ENCODE data around the gene CPNE4.
A peak's percentile ranks its signal among the peaks of the same experiment; 100 is the strongest.

Gene CPNE4

DNA sequence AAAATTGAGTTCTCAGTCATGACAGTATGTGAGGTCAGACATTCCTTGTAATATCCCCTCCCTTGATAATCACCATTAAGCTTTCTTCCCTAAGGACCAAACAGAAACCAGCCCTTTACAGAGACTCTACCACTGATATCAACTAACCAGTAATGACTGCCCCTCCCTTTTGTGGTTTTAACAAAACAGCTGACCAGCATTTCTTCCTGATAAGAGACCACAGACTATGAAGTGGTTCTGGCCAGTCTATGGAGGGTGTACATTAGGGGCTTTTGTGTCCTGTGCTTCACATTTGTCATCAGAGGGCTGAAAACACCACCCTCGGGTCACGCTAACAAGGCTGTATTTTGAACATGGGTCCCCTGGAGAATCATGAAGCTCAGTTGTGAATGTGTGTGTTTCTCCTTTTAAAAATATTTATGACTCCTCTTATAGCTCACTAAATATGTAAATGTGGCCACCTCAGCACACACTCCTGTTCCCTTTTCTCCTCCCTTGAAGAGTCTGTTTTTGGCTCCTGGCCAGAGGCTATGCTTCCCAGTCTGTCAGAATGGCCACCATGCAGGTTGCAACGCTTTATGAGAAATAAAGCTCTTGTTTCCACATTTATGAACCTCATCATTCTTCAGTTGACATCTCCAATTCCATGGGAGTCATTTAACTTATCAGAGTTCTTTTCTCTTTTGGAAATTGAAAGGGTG, 239.3 kb downstream of the CPNE4 start:
- DNase-seq = no peak

DNA sequence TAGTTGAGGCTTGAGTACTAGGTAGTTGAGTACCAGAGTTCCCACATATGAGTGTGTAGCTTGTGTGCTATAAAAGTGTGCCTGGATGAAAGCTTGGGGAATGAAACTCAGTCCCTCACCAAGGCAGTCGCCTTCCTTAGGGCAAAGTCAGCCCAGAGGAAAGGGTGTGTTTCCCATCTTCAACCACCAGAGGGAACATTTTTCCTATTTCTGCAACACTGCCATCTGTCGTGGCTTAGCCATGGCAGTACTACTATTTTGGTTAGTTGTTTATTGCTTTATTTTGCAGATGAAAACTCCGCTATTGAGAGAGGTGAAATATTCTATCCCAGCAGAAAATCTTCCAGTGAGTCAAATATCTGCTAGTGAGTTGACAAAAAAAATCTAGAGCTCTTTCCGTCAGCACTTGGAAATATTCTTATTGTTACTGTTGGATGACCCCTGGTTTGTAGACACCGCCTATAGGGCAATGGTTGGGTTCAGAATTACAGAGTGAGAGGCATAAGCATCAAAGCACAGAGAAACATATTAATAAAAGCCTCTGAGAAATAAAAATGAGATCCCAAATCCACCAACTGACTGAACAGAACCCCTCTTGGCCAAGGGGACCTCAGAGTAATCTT, 239.9 kb downstream of the CPNE4 start:
- no peak for DNase-seq

DNA sequence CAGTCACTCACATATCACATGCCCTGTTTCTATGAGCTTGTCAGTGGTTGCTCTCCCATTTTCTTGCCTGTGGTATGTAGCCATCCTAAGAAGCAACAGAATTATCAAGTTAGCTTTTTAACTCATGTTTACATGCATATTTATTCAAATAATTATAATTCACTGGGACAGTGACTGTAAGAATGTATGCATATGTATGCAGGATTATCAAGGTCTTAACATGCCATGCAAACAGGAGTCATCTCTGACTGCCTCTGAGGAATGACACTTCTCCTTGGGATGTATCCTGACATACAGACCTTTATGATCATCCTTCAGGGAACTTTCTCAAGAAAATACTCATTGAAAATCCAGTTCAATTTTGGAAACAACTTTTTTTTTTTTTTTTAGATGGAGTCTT, 240.9 kb downstream of the CPNE4 start:
- DNase-seq = no peak

DNA sequence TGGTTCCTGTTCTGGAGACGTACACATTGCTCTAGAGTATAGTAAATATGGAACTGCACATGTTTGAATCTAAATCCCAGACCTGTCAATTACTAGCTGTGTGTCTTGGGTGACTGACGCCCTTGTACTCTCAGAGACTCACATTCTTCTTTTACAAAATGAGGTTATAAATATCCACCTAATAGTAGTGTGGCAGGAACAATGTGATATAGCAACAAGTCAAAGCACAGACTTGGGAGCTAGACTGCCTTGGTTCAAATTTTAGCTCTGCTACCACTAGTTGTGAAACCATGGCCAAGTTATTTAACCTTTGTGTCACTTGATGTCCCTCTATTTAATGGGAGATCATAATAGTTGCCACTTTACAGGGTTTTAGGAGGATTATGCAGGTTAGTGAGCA, 245.6 kb downstream of the CPNE4 start:
- no peak for DNase-seq

DNA sequence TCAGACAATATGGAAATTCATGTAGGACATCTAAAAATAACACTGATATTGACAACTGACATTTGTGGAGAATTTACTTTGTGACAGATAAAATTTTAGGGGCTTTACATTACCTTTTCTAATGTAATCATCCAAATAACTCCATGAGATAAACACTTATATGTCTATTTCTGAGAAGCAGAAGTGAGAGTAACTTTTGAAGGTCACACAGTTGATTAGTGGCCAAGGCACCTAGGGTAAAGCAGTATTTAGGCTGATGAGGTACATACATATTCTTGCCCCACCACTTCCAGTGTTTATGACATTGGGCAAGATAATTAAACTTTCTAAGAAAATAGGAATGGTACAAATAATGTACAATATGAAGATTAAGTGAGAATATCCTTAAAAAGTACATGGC, 248.4 kb downstream of the CPNE4 start:
- DNase-seq = no peak

DNA sequence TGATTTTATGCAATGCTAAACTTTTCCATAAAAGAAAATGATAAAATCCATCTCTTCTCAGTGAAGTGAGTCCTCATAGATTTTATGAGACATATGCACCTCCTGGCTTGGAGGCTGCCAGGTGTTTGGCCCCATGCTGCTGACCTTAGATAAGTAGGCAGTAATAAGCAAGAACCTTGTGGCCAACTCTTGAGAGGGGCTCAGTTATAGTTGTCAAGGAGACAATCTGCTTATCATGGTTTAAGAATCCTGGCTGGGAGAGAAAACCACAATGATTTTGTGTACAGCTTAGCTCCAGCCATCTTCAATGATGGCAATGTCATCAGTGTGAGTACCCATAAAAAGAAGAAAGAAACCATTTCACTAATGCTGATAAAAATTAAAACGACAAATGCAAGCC, 252.1 kb downstream of the CPNE4 start:
- DNase-seq = no peak

DNA sequence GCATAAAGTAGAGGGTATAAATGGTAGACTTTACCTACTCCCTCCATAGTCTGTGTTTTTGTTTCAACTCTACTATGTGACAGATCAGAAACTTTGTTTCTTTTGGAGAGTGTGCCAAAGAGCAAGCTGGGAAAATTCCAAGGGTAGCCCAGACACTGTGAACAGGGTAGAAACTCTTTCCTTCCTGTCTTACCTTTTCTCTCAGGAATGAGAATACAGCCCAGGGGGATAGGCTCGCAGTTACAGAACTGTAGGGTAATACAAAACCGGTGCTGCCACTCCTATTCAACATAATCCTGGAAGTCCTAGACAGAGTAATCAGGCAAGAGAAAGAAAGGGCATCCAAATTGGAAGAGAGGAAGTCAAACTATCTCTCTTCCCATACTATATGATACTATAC, 256.3 kb downstream of the CPNE4 start:
- DNase-seq = no peak

DNA sequence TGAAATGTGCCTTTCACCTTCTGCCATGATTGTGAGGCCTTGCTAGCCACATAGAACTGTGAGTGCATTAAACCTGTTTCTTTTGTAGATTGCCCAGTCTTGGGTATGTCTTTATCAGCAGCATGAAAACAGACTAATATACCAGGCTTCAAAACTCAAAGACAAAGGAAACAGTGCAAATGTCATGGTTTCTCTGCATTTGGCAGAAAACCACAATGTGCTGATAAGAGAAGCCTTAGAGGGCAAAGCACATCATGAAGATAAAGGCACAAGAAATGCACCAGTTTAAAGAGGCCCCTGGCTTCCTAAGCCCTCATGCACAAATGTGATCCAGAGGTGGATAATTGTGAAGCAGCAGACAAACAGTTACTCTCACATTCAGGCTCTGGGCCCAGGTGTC, 259.2 kb downstream of the CPNE4 start:
- no peak for DNase-seq

DNA sequence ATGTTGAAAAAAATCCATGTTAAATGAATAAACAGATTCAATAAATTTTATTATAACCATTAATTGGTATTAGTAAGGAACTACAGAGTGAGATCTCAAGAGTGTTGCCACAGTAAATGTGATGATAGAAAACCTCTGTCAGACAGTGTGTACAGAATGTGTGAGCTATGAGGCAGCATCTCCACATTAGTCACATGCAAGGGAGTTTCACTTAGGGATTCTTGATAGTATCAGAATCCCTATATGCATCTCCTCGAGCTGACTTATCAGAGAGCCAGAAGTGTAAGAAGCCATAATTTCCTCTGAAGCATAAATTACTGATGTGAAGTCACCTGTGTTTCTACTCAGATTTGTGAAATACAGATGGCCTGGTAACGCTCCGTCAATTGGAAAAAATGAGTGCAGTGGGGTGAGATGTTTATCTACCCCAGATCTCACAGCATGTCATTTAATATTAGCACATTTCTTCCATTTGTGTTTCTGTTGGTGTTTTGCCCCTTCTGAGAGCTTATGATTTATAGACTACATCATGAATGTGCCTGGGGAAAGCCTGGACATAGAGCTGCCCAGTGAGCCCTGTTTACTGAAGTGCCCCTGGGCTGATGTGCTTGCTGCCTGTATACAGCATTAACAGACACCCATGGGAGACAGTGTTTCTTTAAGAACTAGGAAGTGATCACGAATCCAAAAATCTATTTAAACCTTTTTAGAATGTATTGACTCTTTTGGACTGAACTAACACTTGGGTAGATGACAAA, 262.4 kb downstream of the CPNE4 start:
- DNase-seq = peak; percentile 16

DNA sequence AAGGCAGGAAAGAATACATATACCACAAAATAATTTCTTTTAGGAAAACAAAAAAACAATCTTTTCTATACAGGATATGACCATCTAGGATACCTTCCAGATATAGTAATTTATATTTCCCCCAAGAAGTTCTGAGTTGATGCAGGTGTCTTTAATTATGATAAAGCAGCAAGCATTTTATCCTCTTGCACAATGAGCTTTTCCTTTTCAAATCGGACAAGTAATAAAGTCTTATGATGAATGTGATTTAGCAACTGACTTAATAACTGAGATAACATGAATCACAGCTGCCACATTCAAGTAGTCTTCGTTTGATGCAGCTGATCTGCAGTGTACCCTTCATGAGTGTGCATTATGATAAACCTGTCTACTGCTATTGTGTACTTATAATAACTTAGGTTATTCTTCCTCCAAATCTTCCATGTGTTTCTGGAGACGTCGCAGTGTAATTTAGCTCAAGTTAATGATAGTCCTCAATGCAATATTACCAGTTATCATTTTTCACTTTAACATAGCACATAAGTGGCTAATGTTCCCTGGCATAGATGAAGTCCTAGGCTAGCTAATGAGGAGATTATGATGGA, 271.7 kb downstream of the CPNE4 start:
- peak; percentile 43 for DNase-seq

DNA sequence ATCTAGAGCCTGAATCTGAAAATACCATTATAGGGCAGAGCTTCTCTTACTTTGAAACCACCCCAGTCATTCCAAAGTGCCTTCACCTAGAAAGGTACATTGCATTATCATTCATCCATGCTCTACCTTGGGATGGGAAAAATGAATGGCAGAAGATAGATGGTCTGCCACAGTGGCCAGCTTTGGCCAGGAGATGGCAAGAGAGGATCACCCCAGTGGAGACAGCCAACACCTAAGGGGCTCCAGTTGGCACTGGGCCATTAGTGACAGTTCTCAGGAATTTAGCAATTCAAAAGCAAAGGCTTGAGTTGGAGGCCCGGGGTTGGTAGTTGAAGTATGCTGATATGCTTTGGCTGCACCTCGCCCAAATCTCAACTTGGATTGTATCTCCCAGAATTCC, 278.4 kb downstream of the CPNE4 start:
- DNase-seq = no peak

DNA sequence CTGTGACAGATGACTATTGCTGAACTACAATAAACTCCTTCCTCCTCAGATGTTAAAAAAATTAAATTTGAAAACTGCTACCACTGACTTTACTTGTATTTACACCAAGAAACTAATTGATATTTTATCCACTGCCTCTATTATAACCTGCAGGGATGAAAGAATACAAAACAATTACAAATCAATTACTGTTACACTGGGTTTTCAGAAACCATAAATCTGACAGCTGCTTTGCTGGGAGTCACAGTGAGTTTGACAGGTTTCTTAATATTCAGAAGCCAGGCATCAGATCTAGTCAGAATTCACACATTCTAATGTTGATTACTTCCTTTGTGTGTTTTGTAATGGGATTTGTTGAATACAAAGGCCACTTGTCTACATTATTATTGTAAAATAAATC, 279.4 kb downstream of the CPNE4 start:
- peak; percentile 64 for DNase-seq

DNA sequence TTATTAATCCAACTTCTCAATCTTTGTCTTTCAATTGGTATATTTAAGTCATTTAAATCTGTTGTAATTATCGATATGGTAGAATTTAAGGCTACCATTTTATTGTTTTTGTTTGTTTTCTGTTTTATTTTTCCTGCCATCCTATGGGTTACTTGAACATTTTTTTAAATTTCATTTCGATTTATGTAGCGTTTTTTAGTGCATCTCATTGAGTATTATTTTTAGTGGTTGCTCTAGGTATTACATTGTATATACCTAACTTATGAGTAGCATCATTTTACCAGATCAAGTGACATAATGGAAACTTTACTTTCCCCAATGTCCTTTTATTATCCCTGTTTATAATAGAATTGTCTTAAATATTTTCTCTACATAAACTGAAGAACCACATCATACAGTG, 284.6 kb downstream of the CPNE4 start:
- DNase-seq = no peak

DNA sequence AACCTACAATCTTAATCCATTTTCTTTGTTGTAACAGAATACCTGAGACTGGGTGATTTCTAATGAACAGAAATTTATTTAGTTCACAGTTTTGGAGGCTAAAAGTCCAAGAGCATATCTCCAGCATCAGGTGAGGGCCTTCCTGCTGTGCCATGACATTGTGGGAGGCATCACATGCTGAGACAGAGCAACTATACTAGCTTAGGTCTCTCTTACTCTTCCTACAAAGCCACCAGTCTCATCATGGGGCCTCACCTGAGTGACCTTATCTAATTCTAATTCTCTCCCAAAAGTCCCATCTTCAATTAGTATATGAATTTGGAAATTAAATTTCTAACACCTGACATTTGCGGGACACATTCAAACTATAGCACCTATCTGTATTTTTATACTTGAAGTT, 285.0 kb downstream of the CPNE4 start:
- DNase-seq = no peak

DNA sequence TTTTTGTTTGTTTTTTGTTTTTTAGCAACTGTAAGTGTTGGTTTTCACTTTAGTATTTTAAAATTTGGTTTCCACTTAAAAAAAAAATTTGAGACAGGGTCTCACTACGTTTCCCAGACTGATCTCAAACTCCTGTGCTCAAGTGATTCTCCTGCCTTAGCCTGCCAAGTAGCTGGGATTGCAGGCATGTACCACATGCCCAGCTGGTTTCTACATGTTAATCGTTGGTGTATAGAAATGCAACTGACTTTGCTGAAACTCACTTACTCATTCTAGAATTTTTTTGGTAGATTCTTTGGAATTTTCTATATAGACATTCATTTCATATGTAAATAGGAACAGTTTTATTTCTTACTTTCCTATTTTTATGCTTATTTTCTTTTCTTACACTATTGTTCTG, 287.3 kb downstream of the CPNE4 start:
- DNase-seq = no peak

DNA sequence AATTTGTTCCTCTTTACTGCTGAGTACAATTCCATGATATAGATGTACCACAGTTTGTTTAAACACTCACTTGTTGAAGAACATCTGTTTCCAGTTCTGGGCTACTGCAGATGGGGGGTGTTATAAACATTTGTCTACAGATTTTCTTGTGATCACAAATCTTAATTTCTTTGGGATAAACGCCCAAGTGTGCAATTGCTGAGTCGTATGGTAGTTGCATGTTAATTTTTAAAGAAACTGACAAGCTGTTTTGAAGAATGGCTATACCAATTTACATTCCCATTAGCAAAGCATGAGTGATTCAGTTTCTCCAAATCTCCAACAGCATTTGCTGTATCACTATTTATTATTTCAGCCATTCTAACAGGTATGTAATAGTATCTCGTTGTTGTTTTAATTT, 290.0 kb downstream of the CPNE4 start:
- DNase-seq = no peak

DNA sequence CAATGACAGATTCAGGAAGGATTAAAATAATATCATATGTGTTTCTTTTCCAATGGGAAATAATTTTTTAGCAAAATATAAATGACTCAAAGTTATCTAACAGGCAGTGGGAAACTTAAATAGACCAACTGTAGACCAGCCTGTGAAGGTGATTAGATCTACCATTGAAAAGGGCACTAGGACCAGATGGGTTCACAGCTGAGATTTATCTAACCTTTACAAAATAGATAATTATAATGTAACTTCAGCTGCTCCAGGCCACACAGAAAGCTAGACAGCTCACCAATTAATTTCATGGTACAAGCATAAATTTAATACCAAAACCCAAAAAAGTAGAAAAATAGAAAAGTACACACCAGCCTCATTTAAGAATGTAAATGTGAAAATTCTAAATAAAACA, 291.7 kb downstream of the CPNE4 start:
- no peak for DNase-seq

DNA sequence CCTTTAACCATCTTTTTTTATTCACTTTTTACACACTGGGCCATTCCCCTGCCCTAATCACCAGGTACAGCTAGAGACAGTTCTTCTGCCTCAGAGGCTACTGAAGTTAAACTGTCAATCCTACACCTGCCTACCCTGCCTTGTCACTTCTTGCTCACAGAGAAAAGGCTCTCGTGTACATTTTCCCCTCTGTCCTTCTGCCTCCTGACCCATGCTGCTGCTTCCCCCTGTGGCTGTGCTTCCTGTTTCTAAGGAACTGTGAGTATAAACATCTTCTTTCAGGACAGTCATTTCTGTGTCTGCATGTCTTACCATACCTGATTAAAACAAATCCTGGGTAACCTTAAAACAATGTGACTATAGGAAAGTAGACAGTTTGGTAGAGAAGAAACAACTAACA, 295.6 kb downstream of the CPNE4 start:
- no peak for DNase-seq

DNA sequence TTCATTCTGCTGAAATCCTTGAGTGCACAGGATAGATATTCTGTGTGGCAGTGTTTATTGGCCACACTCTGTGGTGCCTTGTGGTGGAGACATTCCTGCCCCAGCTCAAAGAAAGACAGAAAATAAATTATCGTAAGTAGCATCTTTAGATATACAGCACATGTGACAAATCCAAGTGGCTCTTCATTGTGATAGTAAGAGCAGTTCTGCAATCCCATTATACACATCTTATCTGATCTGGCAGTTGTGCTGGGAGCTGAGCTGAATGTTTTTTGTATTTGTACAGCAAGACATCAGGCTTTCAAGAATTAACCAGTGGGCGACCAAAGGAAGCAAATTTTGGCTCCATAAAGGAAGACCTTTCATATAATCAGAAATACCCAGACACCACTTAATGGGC, 296.7 kb downstream of the CPNE4 start:
- DNase-seq = no peak

DNA sequence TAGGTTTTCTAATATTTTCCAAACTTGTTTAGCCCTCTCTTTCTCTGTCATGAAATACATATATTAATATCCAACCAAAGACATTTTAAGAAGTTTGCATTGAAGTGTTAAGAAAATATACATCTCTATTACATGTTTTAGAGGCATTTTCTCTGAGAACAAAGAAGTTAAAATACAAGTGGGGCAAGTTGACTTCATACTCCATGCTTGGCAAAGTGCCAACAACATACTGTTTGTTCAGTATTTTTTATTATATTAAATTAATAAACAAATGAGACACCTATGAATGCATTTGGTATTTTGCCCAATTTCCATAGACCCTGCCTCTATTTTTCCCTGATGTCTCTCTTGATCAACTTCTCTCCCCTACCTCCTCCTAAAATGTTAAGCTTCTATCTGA, 299.3 kb downstream of the CPNE4 start:
- no peak for DNase-seq

DNA sequence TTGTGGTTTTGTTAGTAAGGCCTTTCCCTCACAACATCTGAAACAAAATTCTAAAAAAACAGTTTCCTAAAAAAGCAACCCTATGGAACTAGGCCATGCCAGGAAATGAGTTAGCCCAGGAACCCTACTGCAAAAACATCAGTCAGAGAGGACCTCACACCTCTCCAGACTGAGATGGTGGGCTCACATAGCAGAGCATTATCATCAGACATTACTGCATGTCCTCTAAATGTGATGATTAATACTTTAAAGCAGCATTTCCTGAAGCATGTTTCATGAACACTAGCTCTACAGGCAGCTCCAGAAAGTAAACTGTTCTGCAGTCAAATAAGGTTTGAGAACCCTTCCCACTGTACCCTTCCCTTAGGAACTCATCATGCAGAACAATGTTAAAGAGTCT, 299.7 kb downstream of the CPNE4 start:
- DNase-seq = no peak

DNA sequence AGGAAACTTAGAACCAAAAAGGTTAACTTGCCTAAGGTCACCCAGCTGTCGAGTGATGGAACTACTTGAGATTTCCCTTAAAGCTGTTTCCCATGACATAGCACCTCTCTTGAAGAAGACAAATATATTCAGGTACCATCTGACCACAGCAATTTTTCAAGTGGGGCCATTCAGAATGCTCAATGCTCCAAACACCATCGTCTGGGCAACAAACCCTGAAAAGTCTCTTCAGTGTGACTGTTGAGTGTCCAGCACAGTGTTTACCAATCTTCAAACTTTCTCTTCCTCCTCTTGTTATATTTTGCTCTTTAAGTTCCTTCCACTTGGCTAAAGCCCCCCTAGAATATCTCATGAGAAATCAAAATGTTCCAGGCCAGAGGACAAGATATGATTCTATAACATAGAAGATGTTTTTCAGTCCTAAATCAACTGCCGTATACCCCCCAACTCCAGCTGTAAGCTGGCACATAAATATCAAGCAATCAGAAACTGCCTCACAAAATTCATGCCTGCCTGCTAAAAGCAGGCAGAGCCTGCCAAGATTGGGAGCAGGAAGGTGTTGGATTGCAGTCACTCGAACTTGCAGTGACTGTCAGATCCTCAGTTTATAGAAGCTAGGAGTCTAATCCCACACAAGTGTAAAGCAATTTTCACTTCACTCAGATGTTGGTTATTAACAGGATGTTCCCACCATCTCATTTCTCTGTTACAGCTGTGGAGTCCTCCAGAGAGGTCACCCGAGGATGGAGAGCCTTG, 301.6 kb downstream of the CPNE4 start:
- DNase-seq = no peak

DNA sequence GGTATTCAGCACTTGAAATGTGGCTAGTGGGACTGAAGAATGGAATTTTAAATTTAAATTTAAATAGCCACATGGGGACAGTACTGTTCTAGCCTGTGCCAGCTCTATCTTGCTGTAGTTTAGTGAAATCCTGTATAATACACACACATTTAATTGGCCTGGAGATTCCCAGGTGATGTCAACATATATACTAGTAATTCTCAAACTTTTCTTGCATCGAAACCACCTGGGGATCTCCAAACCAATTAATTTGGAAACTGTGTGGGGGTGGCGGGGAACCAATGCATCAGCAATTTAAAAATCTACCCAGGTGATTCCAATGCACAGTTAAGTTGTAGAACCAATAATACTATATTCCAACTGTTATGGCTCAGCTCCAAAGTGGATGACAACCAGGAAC, 303.1 kb downstream of the CPNE4 start:
- DNase-seq = no peak
